Activated T-helper 17 cell treated with anti-CD3 and anti-CD28 coated beads, Interleukin-2, amount 50 U/mL, for 72 hours (primary cell): ENCODE results near the gene SIGLEC9. TPM values are rescaled to one million over a fixed set of nuclear protein-coding genes. Genes with fewer than 3 reads are reported as not detected.

Experiments
- ATAC-seq: fragments of 150-1000 bp; cut with Tn5 transposase; replicated peaks from 2 replicates; pipeline ENCODE4 v1.10.0; 2021; ENCODE audit warnings: mild to moderate bottlenecking, moderate library complexity
- H3K27ac Mint-ChIP-seq: one replicate; pipeline ENCODE4 v1.8.0; 2022; ENCODE audit warnings: mixed read lengths
- H3K27me3 Mint-ChIP-seq: one replicate; pipeline ENCODE4 v1.8.0; 2022; ENCODE audit warnings: mixed read lengths
- H3K36me3 Mint-ChIP-seq: one replicate; pipeline ENCODE4 v1.8.0; 2022; ENCODE audit warnings: low read depth, mild to moderate bottlenecking, mixed read lengths
- H3K4me1 Mint-ChIP-seq: one replicate; pipeline ENCODE4 v1.8.0; 2022; ENCODE audit warnings: mixed read lengths
- H3K4me3 Mint-ChIP-seq: one replicate; pipeline ENCODE4 v1.8.0; 2022; ENCODE audit warnings: mild to moderate bottlenecking, mixed read lengths
- H3K9me3 Mint-ChIP-seq: one replicate; pipeline ENCODE4 v1.8.0; 2022; ENCODE audit warnings: mixed read lengths
- total RNA-seq, 2 donors: library from RNA; stranded (reverse); gene quantifications; one replicate each; pipeline ENCODE4 v1.2.3, GENCODE V29; 2022

SIGLEC9 gene
- total RNA-seq, 2 donors from 2014 or later = 0.15 to 0.74 TPM

GRCh38 chr19:51124216-51124615 lies 490 bp upstream of the SIGLEC9 start:
- peak overlapping the region; percentile 70 for H3K27ac Mint-ChIP-seq

GRCh38 chr19:51125421-51126075 lies 842 bp downstream of the SIGLEC9 start:
- Mint-ChIP-seq H3K9me3 (peaks cover 3% of the 10 kb centered on the region), H3K27ac (peak overlapping the region; percentile 56), H3K27me3 (no peaks in the 10 kb centered on the region), H3K4me1 (peaks cover 19% of the 10 kb centered on the region), H3K4me3 (peak overlapping the region; percentile 63), H3K36me3 (no peaks in the 10 kb centered on the region)
- ATAC-seq = no peak

More at GRCh38 chr19:51124216-51124615, 490 bp upstream of the SIGLEC9 start:
- Mint-ChIP-seq H3K4me1 (peaks cover 19% of the 10 kb centered on the region), H3K27me3 (no peaks in the 10 kb centered on the region), H3K4me3 (peak overlapping the region; percentile 63), H3K36me3 (no peaks in the 10 kb centered on the region), H3K9me3 (peaks cover 3% of the 10 kb centered on the region)
- no peak for ATAC-seq

- Mint-ChIP-seq H3K27ac (no peak overlapping the region), H3K36me3 (no peaks in the 10 kb centered on the region), H3K9me3 (no peaks in the 10 kb centered on the region), H3K27me3 (no peaks in the 10 kb centered on the region), H3K4me3 (no peak overlapping the region), H3K4me1 (peaks cover 21% of the 10 kb centered on the region)
- no peak for ATAC-seq
These were observed 2.3 kb downstream of the SIGLEC9 start for GRCh38 chr19:51127032-51127431.

- no peak overlapping the region for H3K4me3 Mint-ChIP-seq
- peaks cover 29% of the 10 kb centered on the region for H3K4me1 Mint-ChIP-seq
- H3K9me3 Mint-ChIP-seq = no peaks in the 10 kb centered on the region
- H3K36me3 Mint-ChIP-seq = no peaks in the 10 kb centered on the region
- no peaks in the 10 kb centered on the region for H3K27me3 Mint-ChIP-seq
- no peak overlapping the region for H3K27ac Mint-ChIP-seq
- peak; percentile 40 for ATAC-seq
These were observed 3.0 kb downstream of the SIGLEC9 start for GRCh38 chr19:51127755-51128154.

- Mint-ChIP-seq H3K36me3 (no peaks in the 10 kb centered on the region), H3K27me3 (no peaks in the 10 kb centered on the region), H3K4me3 (no peak overlapping the region), H3K27ac (no peak overlapping the region), H3K9me3 (no peaks in the 10 kb centered on the region), H3K4me1 (peaks cover 28% of the 10 kb centered on the region)
- no peak for ATAC-seq
These were observed 3.5 kb downstream of the SIGLEC9 start for GRCh38 chr19:51128227-51128626.

- Mint-ChIP-seq H3K4me1 (peaks cover 16% of the 10 kb centered on the region), H3K9me3 (no peaks in the 10 kb centered on the region), H3K4me3 (no peak overlapping the region), H3K36me3 (no peaks in the 10 kb centered on the region), H3K27ac (no peak overlapping the region), H3K27me3 (no peaks in the 10 kb centered on the region)
- ATAC-seq = no peak
These were observed 5.0 kb downstream of the SIGLEC9 start for GRCh38 chr19:51129716-51130115.

GRCh38 chr19:51131780-51132680 lies 7.3 kb downstream of the SIGLEC9 start:
- Mint-ChIP-seq H3K4me3 (peak overlapping the region; percentile 66), H3K27me3 (no peaks in the 10 kb centered on the region), H3K9me3 (no peaks in the 10 kb centered on the region), H3K4me1 (peaks cover 19% of the 10 kb centered on the region), H3K36me3 (no peaks in the 10 kb centered on the region), H3K27ac (peak overlapping the region; percentile 46)
- peak; percentile 25 for ATAC-seq

- H3K9me3 Mint-ChIP-seq = no peaks in the 10 kb centered on the region
- H3K27ac Mint-ChIP-seq = no peak overlapping the region
- H3K36me3 Mint-ChIP-seq = no peaks in the 10 kb centered on the region
- H3K4me1 Mint-ChIP-seq = peaks cover 19% of the 10 kb centered on the region
- H3K27me3 Mint-ChIP-seq = peaks cover 4% of the 10 kb centered on the region
- H3K4me3 Mint-ChIP-seq = no peak overlapping the region
- no peak for ATAC-seq
These were observed 10.3 kb downstream of the SIGLEC9 start for GRCh38 chr19:51135004-51135403.

- Mint-ChIP-seq H3K4me1 (peaks cover 19% of the 10 kb centered on the region), H3K27ac (peak overlapping the region; percentile 64), H3K27me3 (peaks cover 4% of the 10 kb centered on the region), H3K9me3 (no peaks in the 10 kb centered on the region), H3K4me3 (peak overlapping the region; percentile 16), H3K36me3 (no peaks in the 10 kb centered on the region)
- ATAC-seq = peak; percentile 29
These were observed 11.5 kb downstream of the SIGLEC9 start for GRCh38 chr19:51135986-51136762.

GRCh38 chr19:51136851-51137551 lies 12.3 kb downstream of the SIGLEC9 start:
- Mint-ChIP-seq H3K27ac (peak overlapping the region; percentile 64), H3K27me3 (peaks cover 4% of the 10 kb centered on the region), H3K4me3 (peak overlapping the region; percentile 16), H3K36me3 (no peaks in the 10 kb centered on the region), H3K4me1 (peaks cover 16% of the 10 kb centered on the region), H3K9me3 (no peaks in the 10 kb centered on the region)
- peak; percentile 58 for ATAC-seq

- peak overlapping the region; percentile 16 for H3K4me3 Mint-ChIP-seq
- peak overlapping the region; percentile 64 for H3K27ac Mint-ChIP-seq
- H3K27me3 Mint-ChIP-seq = peaks cover 4% of the 10 kb centered on the region
These were observed 13.2 kb downstream of the SIGLEC9 start for GRCh38 chr19:51137792-51138425.

GRCh38 chr19:51138549-51138979 lies 13.9 kb downstream of the SIGLEC9 start:
- peaks cover 9% of the 10 kb centered on the region for H3K4me1 Mint-ChIP-seq
- no peak for ATAC-seq
- no peak overlapping the region for H3K4me3 Mint-ChIP-seq
- peaks cover 4% of the 10 kb centered on the region for H3K27me3 Mint-ChIP-seq
- H3K9me3 Mint-ChIP-seq = no peaks in the 10 kb centered on the region
- H3K36me3 Mint-ChIP-seq = no peaks in the 10 kb centered on the region
- H3K27ac Mint-ChIP-seq = no peak overlapping the region

More at GRCh38 chr19:51137792-51138425, 13.2 kb downstream of the SIGLEC9 start:
- Mint-ChIP-seq H3K36me3 (no peaks in the 10 kb centered on the region), H3K4me1 (peaks cover 9% of the 10 kb centered on the region), H3K9me3 (no peaks in the 10 kb centered on the region)
- ATAC-seq = peak; percentile 26

GRCh38 chr19:51139299-51140014 lies 14.8 kb downstream of the SIGLEC9 start:
- Mint-ChIP-seq H3K4me3 (no peak overlapping the region), H3K27me3 (peaks cover 7% of the 10 kb centered on the region), H3K4me1 (peaks cover 9% of the 10 kb centered on the region), H3K9me3 (no peaks in the 10 kb centered on the region), H3K27ac (no peak overlapping the region), H3K36me3 (no peaks in the 10 kb centered on the region)
- no peak for ATAC-seq
